ENCODE results near the gene TP53BP1. TPM values are rescaled to one million over a fixed set of nuclear protein-coding genes. Genes with fewer than 3 reads are reported as not detected.

Gene TP53BP1
- polyA plus RNA-seq, 3 donors = 1.8 to 6.7 (median 3.1) TPM

GRCh38 chr15:43420435-43420834 is 72.5 kb downstream of the TP53BP1 start:
- peaks cover 0 to 3% (median 0%) of the 10 kb centered on the region in 3 donors for H3K27me3 Mint-ChIP-seq (ENCODE audit: low read depth in 3 of 3)

GRCh38 chr15:43414196-43414595 is 78.8 kb downstream of the TP53BP1 start:
- no peak overlapping the region for H3K4me2 ChIP-seq (replicated peaks; ENCODE audit: extremely low read depth, low read length, poor library complexity, severe bottlenecking)
- Mint-ChIP-seq H3K27me3 (ENCODE audit: low read depth in 3 of 3) (no peaks in the 10 kb centered on the region), H3K9me3 (no peaks in the 10 kb centered on the region), H3K4me3 (no peak overlapping the region), H3K27ac (peak overlapping the region in 1 of 7 donors; percentile 58), H3K4me1 (peaks cover 3% of the 10 kb centered on the region), H3K36me3 (peaks cover 42 to 50% of the 10 kb centered on the region in 2 donors)
- no peaks in the 10 kb centered on the region for H3K9me3 ChIP-seq (replicated peaks in 1 of 2; ENCODE audit: control insufficient read depth in 1 of 2, insufficient read depth in 1 of 2, low read length in 2 of 2)
- no peaks in the 10 kb centered on the region for H4K20me1 ChIP-seq (ENCODE audit: insufficient read depth, low read length)
- DNase-seq = no peak
- H3K9ac ChIP-seq (ENCODE audit: insufficient read depth, low read length, poor library complexity, severe bottlenecking) = no peak overlapping the region
- no peaks in the 10 kb centered on the region for H3K27me3 ChIP-seq (ENCODE audit: control insufficient read depth in 2 of 2, insufficient read depth in 2 of 2, low read length in 2 of 2)
- peaks cover 20 to 48% of the 10 kb centered on the region in 2 donors for H3K36me3 ChIP-seq (replicated peaks in 1 of 2; ENCODE audit: control insufficient read depth in 1 of 2, insufficient read depth in 2 of 2, low read length in 2 of 2)
- H3K79me2 ChIP-seq (ENCODE audit: insufficient read depth, low read length) = no peaks in the 10 kb centered on the region
- no peak overlapping the region for H3K4me3 ChIP-seq (replicated peaks in 1 of 3; ENCODE audit: low read depth in 2 of 3, low read length in 3 of 3)
- H3K4me1 ChIP-seq (ENCODE audit: control insufficient read depth in 1 of 2, insufficient read depth in 2 of 2, low read length in 2 of 2) = no peaks in the 10 kb centered on the region
- no peak overlapping the region for H3K27ac ChIP-seq (ENCODE audit: low read depth in 1 of 2, low read length in 2 of 2)
- H2AFZ ChIP-seq (ENCODE audit: insufficient read depth, low read depth, low read length, poor library complexity, severe bottlenecking) = no peak overlapping the region
- no peak for TF ChIP-seq CTCF (IDR thresholded peaks at IDR 0.05)
- intact Hi-C loops (cut with micrococcal nuclease) = no loop called here

More at GRCh38 chr15:43420435-43420834, 72.5 kb downstream of the TP53BP1 start:
- WGBS (ENCODE audit: insufficient coverage) = 94% methylated on average over 4 of the region's 10 CpGs
- no peak for DNase-seq
- H3K9ac ChIP-seq (ENCODE audit: insufficient read depth, low read length, poor library complexity, severe bottlenecking) = no peak overlapping the region
- H3K4me3 Mint-ChIP-seq = no peak overlapping the region
- H3K27ac Mint-ChIP-seq = no peak overlapping the region
- no peak overlapping the region for H3K4me2 ChIP-seq (replicated peaks; ENCODE audit: extremely low read depth, low read length, poor library complexity, severe bottlenecking)
- H3K36me3 ChIP-seq (replicated peaks in 1 of 2; ENCODE audit: control insufficient read depth in 1 of 2, insufficient read depth in 2 of 2, low read length in 2 of 2) = peaks cover 15 to 38% of the 10 kb centered on the region in 2 donors
- H3K9me3 Mint-ChIP-seq = no peaks in the 10 kb centered on the region
- no peaks in the 10 kb centered on the region for H3K79me2 ChIP-seq (ENCODE audit: insufficient read depth, low read length)
- H3K4me1 ChIP-seq (ENCODE audit: control insufficient read depth in 1 of 2, insufficient read depth in 2 of 2, low read length in 2 of 2) = no peaks in the 10 kb centered on the region
- no peak overlapping the region for H3K4me3 ChIP-seq (replicated peaks in 1 of 3; ENCODE audit: low read depth in 2 of 3, low read length in 3 of 3)
- H3K36me3 Mint-ChIP-seq = peaks cover 36 to 39% of the 10 kb centered on the region in 2 donors
- intact Hi-C loops (cut with micrococcal nuclease) = no loop called here
- no peaks in the 10 kb centered on the region for H3K9me3 ChIP-seq (replicated peaks in 1 of 2; ENCODE audit: control insufficient read depth in 1 of 2, insufficient read depth in 1 of 2, low read length in 2 of 2)
- H3K27ac ChIP-seq (ENCODE audit: low read depth in 1 of 2, low read length in 2 of 2) = no peak overlapping the region
- no peak for TF ChIP-seq CTCF (IDR thresholded peaks at IDR 0.05)
- H3K27me3 ChIP-seq (ENCODE audit: control insufficient read depth in 2 of 2, insufficient read depth in 2 of 2, low read length in 2 of 2) = no peaks in the 10 kb centered on the region
- H3K4me1 Mint-ChIP-seq = no peaks in the 10 kb centered on the region
- H4K20me1 ChIP-seq (ENCODE audit: insufficient read depth, low read length) = no peaks in the 10 kb centered on the region
- no peak overlapping the region for H2AFZ ChIP-seq (ENCODE audit: insufficient read depth, low read depth, low read length, poor library complexity, severe bottlenecking)
